CMK (cell line): Measurements from ENCODE around the gene CHMP6.

Source experiments
- DNase-seq: peaks from one replicate; pipeline ENCODE4 v3.0.0-alpha.2; 2010; ENCODE audit warnings: low read depth

CHMP6 gene

GRCh38 chr17:81030741-81031565 is 39.3 kb downstream of the CHMP6 start:
- no peak for DNase-seq

- no peak for DNase-seq
Observed at GRCh38 chr17:81031566-81032550, 40.2 kb downstream of the CHMP6 start.

GRCh38 chr17:81032641-81033480 is 41.2 kb downstream of the CHMP6 start:
- no peak for DNase-seq

- no peak for DNase-seq
Observed at GRCh38 chr17:81033535-81034167, 42.0 kb downstream of the CHMP6 start.

GRCh38 chr17:81034168-81034777 is 42.6 kb downstream of the CHMP6 start:
- no peak for DNase-seq

GRCh38 chr17:81034779-81035520 is 43.3 kb downstream of the CHMP6 start, which contains the start of gene BAIAP2:
BAIAP2 (plus strand) TSS chr17:81035151; CDS start chr17:81035255, 104 bp downstream.
- peak; percentile 87 for DNase-seq

GRCh38 chr17:81035521-81036196 is 44.0 kb downstream of the CHMP6 start:
- no peak for DNase-seq

- no peak for DNase-seq
Observed at GRCh38 chr17:81036197-81036941, 44.7 kb downstream of the CHMP6 start.

GRCh38 chr17:81037026-81037797 is 45.6 kb downstream of the CHMP6 start:
- no peak for DNase-seq

- DNase-seq: no peak
Observed at GRCh38 chr17:81037798-81038733, 46.4 kb downstream of the CHMP6 start.

GRCh38 chr17:81039096-81039495 is 47.5 kb downstream of the CHMP6 start:
- no peak for DNase-seq

- DNase-seq: no peak
Observed at GRCh38 chr17:81039854-81040758, 48.5 kb downstream of the CHMP6 start.

GRCh38 chr17:81040791-81041337 is 49.2 kb downstream of the CHMP6 start:
- DNase-seq: no peak

- DNase-seq: no peak
Observed at GRCh38 chr17:81042606-81043005, 51.0 kb downstream of the CHMP6 start.

GRCh38 chr17:81043319-81043724 is 51.7 kb downstream of the CHMP6 start:
- no peak for DNase-seq
